GM12878 (cell line): ENCODE results near the gene ZCCHC9. TPM values are rescaled to one million over a fixed set of nuclear protein-coding genes. Genes with fewer than 3 reads are reported as not detected.

Experiments
- ATAC-seq: fragments of 200-7000 bp; cut with Tn5 transposase; 3 replicates; pipeline ENCODE4 v1.9.1; 2020; ENCODE audit warnings: mild to moderate bottlenecking, moderate library complexity
- BruUV-seq: library from RNA; stranded (reverse); fragments of 400-500 nt; replicated peaks from 2 replicates; lab custom pipeline; 2021; lab: Mats Ljungman, UMichigan
- CTCF ChIA-PET: fragments of 300-600 bp; sonication (Branson Sonifier 250); formaldehyde crosslinking; extraction: SDS; loops from one replicate; lab custom pipeline; 2021; ENCODE audit warnings: inconsistent platforms; lab: Yijun Ruan, JAX
- POLR2A ChIA-PET: fragments of 350-600 bp; formaldehyde crosslinking; extraction: SDS; loops from one replicate; lab custom pipeline; 2021; ENCODE audit warnings: inconsistent platforms; lab: Charles Lee
- RAD21 ChIA-PET: fragments of 300-600 bp; sonication (Branson Sonifier 250); formaldehyde crosslinking; loops from one replicate; lab custom pipeline; 2023; ENCODE audit warnings: antibody characterized with exemption; ENCODE audit not compliant: unreplicated experiment; lab: Charles Lee
- SMC1A ChIA-PET: fragments of 300-600 bp; sonication (Branson Sonifier 250); formaldehyde crosslinking; loops from one replicate; lab custom pipeline; 2023; ENCODE audit not compliant: unreplicated experiment, uncharacterized antibody; lab: Charles Lee
- DNase-seq: peaks from one replicate; pipeline ENCODE4 v3.0.0-alpha.2; 2011; ENCODE audit warnings: low read depth, low spot score
- FAIRE-seq: peaks from 3 replicates; lab custom pipeline; 2011; peaks lifted over from hg19 to GRCh38; lab: Jason Lieb, UNC
- H2AFZ ChIP-seq: 2 replicates; pipeline ENCODE4 v1.6.0; 2011; ENCODE audit warnings: low read depth, low read length, control low read depth; ENCODE audit not compliant: control insufficient read depth
- H3K27ac ChIP-seq: 2 replicates; pipeline ENCODE4 v1.5.1; 2011; ENCODE audit warnings: control low read depth; ENCODE audit not compliant: control insufficient read depth, insufficient read depth
- H3K27me3 ChIP-seq, 2 experiments: replicated peaks in 1 of 2; 2 replicates each; pipeline versions ENCODE4 v1.6.0 to v1.6.1; 2011; ENCODE audit warnings: low read length in 1 of 2; ENCODE audit not compliant: control insufficient read depth in 2 of 2, insufficient read depth in 2 of 2
- H3K36me3 ChIP-seq, 2 experiments: 2 replicates each; pipeline ENCODE4 v1.5.1; 2011; ENCODE audit warnings: low read length in 1 of 2; ENCODE audit not compliant: control insufficient read depth in 2 of 2, insufficient read depth in 2 of 2
- H3K4me1 ChIP-seq: 2 replicates; pipeline ENCODE4 v1.6.1; 2011; ENCODE audit warnings: mild to moderate bottlenecking, low read length, moderate library complexity, mixed read lengths; ENCODE audit not compliant: control insufficient read depth, insufficient read depth
- H3K4me2 ChIP-seq: 2 replicates; pipeline ENCODE4 v1.6.0; 2011; ENCODE audit warnings: control low read depth; ENCODE audit not compliant: control insufficient read depth, insufficient read depth
- H3K4me3 ChIP-seq: fragments of 200-600 bp; sonication (generic); 2 replicates; pipeline ENCODE4 v1.5.1; 2016
- H3K79me2 ChIP-seq: 2 replicates; pipeline ENCODE4 v1.6.0; 2011; ENCODE audit warnings: low read length; ENCODE audit not compliant: control insufficient read depth, insufficient read depth
- H3K9ac ChIP-seq: 2 replicates; pipeline ENCODE4 v1.8.0; 2011; ENCODE audit warnings: low read length, control low read depth, mixed read lengths; ENCODE audit not compliant: control insufficient read depth, insufficient read depth
- H3K9me3 ChIP-seq: replicated peaks from 3 replicates; pipeline ENCODE4 v1.5.1; 2011; ENCODE audit warnings: mild to moderate bottlenecking, low read length; ENCODE audit not compliant: control insufficient read depth, insufficient read depth
- H4K20me1 ChIP-seq: 2 replicates; pipeline ENCODE4 v1.6.0; 2011; ENCODE audit not compliant: control insufficient read depth, insufficient read depth
- BHLHE40 ChIP-seq, 2 experiments: fragments of 450-650 bp in 1 of 2; IDR thresholded peaks; 2 replicates each; pipeline ENCODE4 v1.6.1; 2011 to 2017; ENCODE audit warnings: low read depth in 2 of 2, borderline replicate concordance in 1 of 2, improper control_type of control experiment in 1 of 2, low read length in 1 of 2, mild to moderate bottlenecking in 1 of 2
- CHD1 ChIP-seq: IDR thresholded peaks from 2 replicates; pipeline ENCODE4 v1.6.1; 2012; ENCODE audit warnings: low read depth, low read length, improper control_type of control experiment
- FOXK2 ChIP-seq: fragments of 450-650 bp; IDR thresholded peaks from 2 replicates; pipeline ENCODE4 v1.6.1; 2017; ENCODE audit warnings: mild to moderate bottlenecking, moderate library complexity
- HCFC1 ChIP-seq: fragments of 150-350 bp; IDR thresholded peaks from 2 replicates; pipeline ENCODE4 v1.6.1; 2014; ENCODE audit warnings: low read length
- HDGF ChIP-seq: fragments of 450-650 bp; IDR thresholded peaks from 2 replicates; pipeline ENCODE4 v1.6.1; 2016; ENCODE audit warnings: antibody characterized with exemption
- IKZF1 ChIP-seq: fragments of 450-650 bp; conservative IDR thresholded peaks from 2 replicates; pipeline ENCODE4 v1.6.1; 2017; ENCODE audit warnings: antibody characterized with exemption, mild to moderate bottlenecking
- IKZF2 ChIP-seq, 2 experiments: fragments of 450-650 bp; IDR thresholded peaks; 2 replicates each; pipeline ENCODE4 v1.6.1; 2017; ENCODE audit warnings: mild to moderate bottlenecking in 2 of 2, moderate library complexity in 2 of 2
- MTA2 ChIP-seq: fragments of 450-650 bp; IDR thresholded peaks from 2 replicates; pipeline ENCODE4 v1.6.1; 2016; ENCODE audit warnings: low read depth, mild to moderate bottlenecking, moderate library complexity
- NR2C2 ChIP-seq: IDR thresholded peaks from 2 replicates; pipeline ENCODE4 v1.6.1; 2011; ENCODE audit warnings: borderline replicate concordance, low read depth; ENCODE audit not compliant: control insufficient read depth, insufficient read length
- PRDM15 ChIP-seq: fragments of 450-650 bp; formaldehyde crosslinking; IDR thresholded peaks from 2 replicates; pipeline ENCODE4 v1.4.0; 2020; ENCODE audit warnings: mild to moderate bottlenecking, moderate library complexity
- RAD21 ChIP-seq: IDR thresholded peaks from 2 replicates; pipeline ENCODE4 v1.6.1; 2011; ENCODE audit warnings: mild to moderate bottlenecking, low read depth, low read length, moderate library complexity; ENCODE audit not compliant: insufficient read depth
- TARDBP ChIP-seq: IDR thresholded peaks from 2 replicates; pipeline ENCODE4 v1.6.1; 2016; ENCODE audit warnings: borderline replicate concordance
- ZNF384 ChIP-seq: IDR thresholded peaks from 2 replicates; pipeline ENCODE4 v1.6.1; 2012; ENCODE audit warnings: low read depth, mild to moderate bottlenecking, low read length, improper control_type of control experiment, borderline replicate concordance
- ZNF622 ChIP-seq: fragments of 450-650 bp; IDR thresholded peaks from 2 replicates; pipeline ENCODE4 v1.6.1; 2017; ENCODE audit warnings: mild to moderate bottlenecking, inconsistent platforms
- WGBS: methylation state at CpG from one replicate; pipeline ENCODE4 v1.1.6; 2016; ENCODE audit warnings: low lambda C conversion rate; ENCODE audit not compliant: insufficient replicate concordance, insufficient coverage; ENCODE audit errors: missing lambda C conversion rate; 5-methylcytosine and 5-hydroxymethylcytosine counted together
- in situ Hi-C: fragments of 300-500 bp; cut with MboI; formaldehyde crosslinking; loops from 9 replicates; pipeline ENCODE4 v1.14.3; 2018; ENCODE audit warnings: mixed read lengths
- intact Hi-C: fragments of 100-400 bp; cut with micrococcal nuclease; formaldehyde crosslinking; loops from one replicate; pipeline ENCODE4 v1.14.2; 2022; ENCODE audit not compliant: unreplicated experiment
- polyA plus RNA-seq, 11 experiments: library from polyadenylated mRNA; depleted of rRNA in 4 of 11; unstranded in 6 of 11; stranded (reverse) in 5 of 11; fragments of >200 nt; fragmentation: Nextera tagmentation in 4 of 11; fragmentation: Illumina TruSeq in 1 of 11; extraction: Ambion mirVana in 4 of 11; extraction: Trizol in 1 of 11; gene quantifications; 1 replicate in 1 of 11; 2 replicates in 10 of 11; pipeline versions ENCODE4 v1.2.1 to v1.2.3, GENCODE V29; 2011 to 2016; ENCODE audit warnings: inconsistent platforms in 2 of 11, missing spikeins in 2 of 11, low read depth in 1 of 11
- total RNA-seq, 4 experiments: library from RNA; depleted of rRNA in 3 of 4; stranded (reverse); fragments of >200 nt in 3 of 4; fragmentation: Illumina TruSeq in 1 of 4; extraction: Trizol in 1 of 4; gene quantifications; 2 replicates each; pipeline versions ENCODE4 v1.2.1 to v1.2.3, GENCODE V29; 2013 to 2021
- TF ChIP-seq, protein P1 (sequence below): IDR thresholded peaks from 2 replicates; pipeline ENCODE4 v1.6.1; 2012; ENCODE audit warnings: low read depth, low read length, improper control_type of control experiment
- TF ChIP-seq, protein P2 (sequence below): fragments of 450-650 bp; IDR thresholded peaks from 2 replicates; pipeline ENCODE4 v1.6.1; 2016; ENCODE audit warnings: mild to moderate bottlenecking
- TF ChIP-seq, protein P3 (sequence below): fragments of 450-650 bp; formaldehyde crosslinking; IDR thresholded peaks from 2 replicates; pipeline ENCODE4 v1.4.0; 2022; ENCODE audit warnings: mild to moderate bottlenecking, moderate library complexity

Gene ZCCHC9
- total and polyA plus RNA-seq, 10 of the 15 experiments (the other 5 are each of a cell fraction or from before 2014, with no cell fraction given): 22.0 to 57.7 (median 34.5) TPM

GRCh38 chr5:81251922-81252321 lies 49.5 kb upstream of the ZCCHC9 start:
- BruUV-seq: no TSS peak
- ChIA-PET RAD21 (no interaction called here), SMC1A (interaction anchor here (0.8 to 0.9 kb wide), 2 partner anchors 14 to 17 kb away, joined by 3 read pairs; no protein-coding TSS in a partner anchor), POLR2A (no interaction called here), CTCF (no interaction called here)
- Histone ChIP-seq H3K27me3 (no peaks in the 10 kb centered on the region), H3K36me3 (no peaks in the 10 kb centered on the region), H3K4me2 (no peak overlapping the region), H3K9ac (no peak overlapping the region), H2AFZ (no peak overlapping the region), H3K4me3 (no peak overlapping the region), H3K27ac (no peak overlapping the region), H3K9me3 (no peaks in the 10 kb centered on the region), H3K79me2 (no peaks in the 10 kb centered on the region), H4K20me1 (no peaks in the 10 kb centered on the region), H3K4me1 (no peaks in the 10 kb centered on the region)
- in situ Hi-C loops: no loop called here
- intact Hi-C loops: no loop called here
- ATAC-seq (no peak), DNase-seq (no peak), FAIRE-seq (no peak)
- 94% methylated on average over 5 of the region's 5 CpGs for WGBS
- TF ChIP-seq RAD21 (no peak), NR2C2 (no peak), TARDBP (no peak), FOXK2 (no peak), IKZF2 (IDR thresholded peaks at IDR 0.05) (no peak), HCFC1 (no peak), IKZF1 (no peak), CHD1 (no peak), HDGF (no peak), PRDM15 (CRISPR knock-in tag) (no peak), ZNF622 (no peak), MTA2 (no peak), BHLHE40 (IDR thresholded peaks at IDR 0.05; ENCODE audit: borderline replicate concordance in 1 of 2, low read depth in 2 of 2, low read length in 1 of 2) (no peak), ZNF384 (no peak)
- TF ChIP-seq, protein P1, sequence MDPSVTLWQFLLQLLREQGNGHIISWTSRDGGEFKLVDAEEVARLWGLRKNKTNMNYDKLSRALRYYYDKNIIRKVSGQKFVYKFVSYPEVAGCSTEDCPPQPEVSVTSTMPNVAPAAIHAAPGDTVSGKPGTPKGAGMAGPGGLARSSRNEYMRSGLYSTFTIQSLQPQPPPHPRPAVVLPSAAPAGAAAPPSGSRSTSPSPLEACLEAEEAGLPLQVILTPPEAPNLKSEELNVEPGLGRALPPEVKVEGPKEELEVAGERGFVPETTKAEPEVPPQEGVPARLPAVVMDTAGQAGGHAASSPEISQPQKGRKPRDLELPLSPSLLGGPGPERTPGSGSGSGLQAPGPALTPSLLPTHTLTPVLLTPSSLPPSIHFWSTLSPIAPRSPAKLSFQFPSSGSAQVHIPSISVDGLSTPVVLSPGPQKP: no peak
- TF ChIP-seq, protein P2, sequence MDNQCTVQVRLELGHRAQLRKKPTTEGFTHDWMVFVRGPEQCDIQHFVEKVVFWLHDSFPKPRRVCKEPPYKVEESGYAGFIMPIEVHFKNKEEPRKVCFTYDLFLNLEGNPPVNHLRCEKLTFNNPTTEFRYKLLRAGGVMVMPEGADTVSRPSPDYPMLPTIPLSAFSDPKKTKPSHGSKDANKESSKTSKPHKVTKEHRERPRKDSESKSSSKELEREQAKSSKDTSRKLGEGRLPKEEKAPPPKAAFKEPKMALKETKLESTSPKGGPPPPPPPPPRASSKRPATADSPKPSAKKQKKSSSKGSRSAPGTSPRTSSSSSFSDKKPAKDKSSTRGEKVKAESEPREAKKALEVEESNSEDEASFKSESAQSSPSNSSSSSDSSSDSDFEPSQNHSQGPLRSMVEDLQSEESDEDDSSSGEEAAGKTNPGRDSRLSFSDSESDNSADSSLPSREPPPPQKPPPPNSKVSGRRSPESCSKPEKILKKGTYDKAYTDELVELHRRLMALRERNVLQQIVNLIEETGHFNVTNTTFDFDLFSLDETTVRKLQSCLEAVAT: no peak
- TF ChIP-seq, protein P3, sequence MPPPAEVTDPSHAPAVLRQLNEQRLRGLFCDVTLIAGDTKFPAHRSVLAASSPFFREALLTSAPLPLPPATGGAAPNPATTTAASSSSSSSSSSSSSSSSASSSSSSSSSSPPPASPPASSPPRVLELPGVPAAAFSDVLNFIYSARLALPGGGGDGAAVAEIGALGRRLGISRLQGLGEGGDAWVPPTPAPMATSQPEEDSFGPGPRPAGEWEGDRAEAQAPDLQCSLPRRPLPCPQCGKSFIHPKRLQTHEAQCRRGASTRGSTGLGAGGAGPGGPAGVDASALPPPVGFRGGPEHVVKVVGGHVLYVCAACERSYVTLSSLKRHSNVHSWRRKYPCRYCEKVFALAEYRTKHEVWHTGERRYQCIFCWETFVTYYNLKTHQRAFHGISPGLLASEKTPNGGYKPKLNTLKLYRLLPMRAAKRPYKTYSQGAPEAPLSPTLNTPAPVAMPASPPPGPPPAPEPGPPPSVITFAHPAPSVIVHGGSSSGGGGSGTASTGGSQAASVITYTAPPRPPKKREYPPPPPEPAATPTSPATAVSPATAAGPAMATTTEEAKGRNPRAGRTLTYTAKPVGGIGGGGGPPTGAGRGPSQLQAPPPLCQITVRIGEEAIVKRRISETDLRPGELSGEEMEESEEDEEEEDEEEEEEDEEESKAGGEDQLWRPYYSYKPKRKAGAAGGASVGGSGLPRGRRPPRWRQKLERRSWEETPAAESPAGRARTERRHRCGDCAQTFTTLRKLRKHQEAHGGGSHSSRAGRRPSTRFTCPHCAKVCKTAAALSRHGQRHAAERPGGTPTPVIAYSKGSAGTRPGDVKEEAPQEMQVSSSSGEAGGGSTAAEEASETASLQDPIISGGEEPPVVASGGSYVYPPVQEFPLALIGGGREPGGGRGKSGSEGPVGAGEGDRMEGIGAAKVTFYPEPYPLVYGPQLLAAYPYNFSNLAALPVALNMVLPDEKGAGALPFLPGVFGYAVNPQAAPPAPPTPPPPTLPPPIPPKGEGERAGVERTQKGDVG (CRISPR knock-in tag): no peak
